Measurements from ENCODE around the gene CTSL.
"Not testable (repeated sequence)": the region's sequence is repeated elsewhere in the genome, so short reads cannot be mapped to it uniquely, and the experiment has no call there.

CTSL gene

GRCh38 chr9:87729246-87729645 lies 3.3 kb downstream of the CTSL start:
- no peaks in the 10 kb centered on the region for H3K9me3 Mint-ChIP-seq

GRCh38 chr9:87731321-87731720 lies 5.4 kb downstream of the CTSL start:
- H3K4me3 Mint-ChIP-seq: no peak overlapping the region
- no peaks in the 10 kb centered on the region for H3K4me1 Mint-ChIP-seq
- H3K27ac Mint-ChIP-seq: no peak overlapping the region
- DNase-seq (ENCODE audit: low spot score in 2 of 2): no peak
- H3K36me3 Mint-ChIP-seq: no peaks in the 10 kb centered on the region
- H3K9me3 Mint-ChIP-seq: peaks cover 3% of the 10 kb centered on the region
- ATAC-seq: no peak

More at GRCh38 chr9:87729246-87729645, 3.3 kb downstream of the CTSL start:
- H3K36me3 Mint-ChIP-seq: no peaks in the 10 kb centered on the region
- DNase-seq (ENCODE audit: low spot score in 2 of 2): no peak
- H3K4me3 Mint-ChIP-seq: no peak overlapping the region
- no peaks in the 10 kb centered on the region for H3K4me1 Mint-ChIP-seq
- no peak for ATAC-seq
- no peak overlapping the region for H3K27ac Mint-ChIP-seq

GRCh38 chr9:87732344-87732743 lies 6.4 kb downstream of the CTSL start:
- Mint-ChIP-seq H3K36me3 (no peaks in the 10 kb centered on the region), H3K4me3 (no peak overlapping the region), H3K9me3 (peaks cover 3% of the 10 kb centered on the region), H3K27ac (no peak overlapping the region), H3K4me1 (no peaks in the 10 kb centered on the region)
- DNase-seq (ENCODE audit: low spot score in 2 of 2) (no peak), ATAC-seq (no peak)

- H3K4me3 Mint-ChIP-seq: no peak overlapping the region
- H3K9me3 Mint-ChIP-seq: peaks cover 3% of the 10 kb centered on the region
- no peak for ATAC-seq
- H3K27ac Mint-ChIP-seq: no peak overlapping the region
- no peak for DNase-seq (ENCODE audit: low spot score in 2 of 2)
- H3K36me3 Mint-ChIP-seq: no peaks in the 10 kb centered on the region
- H3K4me1 Mint-ChIP-seq: no peaks in the 10 kb centered on the region
Measured at GRCh38 chr9:87732756-87733155, 6.8 kb downstream of the CTSL start.

- Mint-ChIP-seq H3K27ac (no peak overlapping the region), H3K9me3 (peaks cover 3% of the 10 kb centered on the region), H3K36me3 (no peaks in the 10 kb centered on the region), H3K4me3 (no peak overlapping the region), H3K4me1 (no peaks in the 10 kb centered on the region)
- DNase-seq (ENCODE audit: low spot score in 2 of 2) (no peak), ATAC-seq (no peak)
Measured at GRCh38 chr9:87733273-87734052, 7.5 kb downstream of the CTSL start.

GRCh38 chr9:87734106-87734505 lies 8.2 kb downstream of the CTSL start:
- no peak overlapping the region for H3K4me3 Mint-ChIP-seq

GRCh38 chr9:87739546-87739945 lies 13.6 kb downstream of the CTSL start:
- Mint-ChIP-seq H3K4me1 (no peaks in the 10 kb centered on the region), H3K9me3 (peaks cover 7% of the 10 kb centered on the region), H3K4me3 (no peak overlapping the region), H3K27ac (no peak overlapping the region), H3K36me3 (no peaks in the 10 kb centered on the region)
- no peak for DNase-seq (ENCODE audit: low spot score in 2 of 2)
- no peak for ATAC-seq

More at GRCh38 chr9:87734106-87734505, 8.2 kb downstream of the CTSL start:
- DNase-seq (ENCODE audit: low spot score in 2 of 2) (no peak), ATAC-seq (no peak)
- no peaks in the 10 kb centered on the region for H3K36me3 Mint-ChIP-seq
- no peaks in the 10 kb centered on the region for H3K4me1 Mint-ChIP-seq
- no peak overlapping the region for H3K27ac Mint-ChIP-seq
- H3K9me3 Mint-ChIP-seq: peaks cover 3% of the 10 kb centered on the region

GRCh38 chr9:87740209-87740608 lies 14.3 kb downstream of the CTSL start:
- no peak for DNase-seq (ENCODE audit: low spot score in 2 of 2)
- Mint-ChIP-seq H3K9me3 (peaks cover 7% of the 10 kb centered on the region), H3K4me1 (no peaks in the 10 kb centered on the region), H3K4me3 (no peak overlapping the region), H3K27ac (no peak overlapping the region), H3K36me3 (no peaks in the 10 kb centered on the region)
- ATAC-seq: no peak

GRCh38 chr9:87741326-87741725 lies 15.4 kb downstream of the CTSL start:
- Mint-ChIP-seq H3K9me3 (peaks cover 4% of the 10 kb centered on the region), H3K36me3 (no peaks in the 10 kb centered on the region), H3K27ac (no peak overlapping the region), H3K4me3 (no peak overlapping the region), H3K4me1 (no peaks in the 10 kb centered on the region)
- no peak for DNase-seq (ENCODE audit: low spot score in 2 of 2)
- ATAC-seq: no peak

GRCh38 chr9:87741891-87742290 lies 16.0 kb downstream of the CTSL start:
- no peak for DNase-seq (ENCODE audit: low spot score in 2 of 2)
- Mint-ChIP-seq H3K27ac (no peak overlapping the region), H3K36me3 (no peaks in the 10 kb centered on the region), H3K9me3 (peaks cover 7% of the 10 kb centered on the region), H3K4me3 (no peak overlapping the region), H3K4me1 (no peaks in the 10 kb centered on the region)
- no peak for ATAC-seq

GRCh38 chr9:87742813-87743428 lies 17.0 kb downstream of the CTSL start:
- ATAC-seq (no peak), DNase-seq (ENCODE audit: low spot score in 2 of 2) (no peak)
- Mint-ChIP-seq H3K36me3 (no peaks in the 10 kb centered on the region), H3K4me1 (no peaks in the 10 kb centered on the region), H3K9me3 (peaks cover 7% of the 10 kb centered on the region), H3K27ac (no peak overlapping the region), H3K4me3 (no peak overlapping the region)

GRCh38 chr9:87744247-87744646 lies 18.3 kb downstream of the CTSL start:
- not testable (repeated sequence) for ATAC-seq; DNase-seq (ENCODE audit: low spot score in 2 of 2); H3K36me3 Mint-ChIP-seq; H3K27ac Mint-ChIP-seq; H3K4me1 Mint-ChIP-seq; H3K9me3 Mint-ChIP-seq; H3K4me3 Mint-ChIP-seq

- no peak for DNase-seq (ENCODE audit: low spot score in 2 of 2)
Measured at GRCh38 chr9:87746186-87746585, 20.3 kb downstream of the CTSL start.

GRCh38 chr9:87748881-87749280 lies 23.0 kb downstream of the CTSL start:
- ATAC-seq (no peak), DNase-seq (ENCODE audit: low spot score in 2 of 2) (no peak)
- Mint-ChIP-seq H3K4me3 (no peak overlapping the region), H3K36me3 (no peaks in the 10 kb centered on the region), H3K9me3 (peaks cover 3% of the 10 kb centered on the region), H3K27ac (no peak overlapping the region), H3K4me1 (no peaks in the 10 kb centered on the region)

More at GRCh38 chr9:87746186-87746585, 20.3 kb downstream of the CTSL start:
- peaks cover 5% of the 10 kb centered on the region for H3K9me3 Mint-ChIP-seq
- H3K36me3 Mint-ChIP-seq: no peaks in the 10 kb centered on the region
- H3K4me3 Mint-ChIP-seq: no peak overlapping the region
- H3K27ac Mint-ChIP-seq: no peak overlapping the region
- ATAC-seq: no peak
- H3K4me1 Mint-ChIP-seq: no peaks in the 10 kb centered on the region

GRCh38 chr9:87749335-87750035 lies 23.6 kb downstream of the CTSL start:
- ATAC-seq: no peak

GRCh38 chr9:87750726-87751125 lies 24.8 kb downstream of the CTSL start:
- H3K4me3 Mint-ChIP-seq: no peak overlapping the region
- H3K9me3 Mint-ChIP-seq: peaks cover 5% of the 10 kb centered on the region
- no peak overlapping the region for H3K27ac Mint-ChIP-seq
- DNase-seq (ENCODE audit: low spot score in 2 of 2) (no peak), ATAC-seq (no peak)
- no peaks in the 10 kb centered on the region for H3K4me1 Mint-ChIP-seq
- no peaks in the 10 kb centered on the region for H3K36me3 Mint-ChIP-seq

More at GRCh38 chr9:87749335-87750035, 23.6 kb downstream of the CTSL start:
- Mint-ChIP-seq H3K36me3 (no peaks in the 10 kb centered on the region), H3K4me1 (no peaks in the 10 kb centered on the region), H3K4me3 (no peak overlapping the region), H3K9me3 (peaks cover 3% of the 10 kb centered on the region), H3K27ac (no peak overlapping the region)
- no peak for DNase-seq (ENCODE audit: low spot score in 2 of 2)

All from stimulated activated effector memory CD8-positive, alpha-beta T cell treated with anti-CD3 and anti-CD28 coated beads, Interleukin-12 subunit alpha, Interleukin-12 subunit beta, amount 100 ng/mL, for 72 hours (primary cell).